Measurements from ENCODE around the gene NOXRED1. TPM values are rescaled to one million over a fixed set of nuclear protein-coding genes. Genes with fewer than 3 reads are reported as not detected.
A peak's percentile ranks its signal among the peaks of the same experiment; 100 is the strongest.

NOXRED1 gene
- total RNA-seq = under 1 TPM; 0.15 to 0.63 (median 0.40) TPM

DNA sequence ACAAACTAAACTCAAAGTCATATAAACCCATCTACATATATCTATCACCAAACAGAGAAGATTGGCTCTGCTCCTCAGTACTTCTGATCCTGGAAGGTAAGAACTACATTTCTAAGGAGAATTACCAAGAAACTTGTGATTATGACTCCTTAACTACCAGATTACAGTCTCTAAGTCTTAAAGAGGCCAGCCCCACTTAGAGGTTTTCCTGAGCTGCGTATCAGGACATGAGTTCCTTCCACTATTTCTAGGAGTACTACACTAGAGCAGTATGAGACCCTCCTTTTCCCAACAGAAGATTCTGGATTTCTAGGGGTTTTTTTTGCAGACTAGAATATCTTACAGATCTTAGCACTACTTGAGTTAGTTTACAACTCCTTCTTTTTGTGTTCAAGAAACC, at the start of gene NOXRED1:
Gene NOXRED1 (minus strand): TSS at position 101 of the 400 bp plus-strand sequence. CDS start 634 bp downstream, outside the sequence.
- 91 to 94% methylated on average over 1 of the region's 1 CpG for WGBS, 2 donors
- TF ChIP-seq CTCF (IDR thresholded peaks at IDR 0.05) (no peak), POLR2A (IDR thresholded peaks at IDR 0.05) (no peak)
- intact Hi-C loops (cut with DNase I; ENCODE audit: low total_unique reads) = no loop called here
- H3K4me3 ChIP-seq (ENCODE audit: low read depth, poor library complexity, severe bottlenecking) = no peak within 1 kb of the TSS
- no peak for DNase-seq (ENCODE audit: low spot score in 2 of 2)

- intact Hi-C loops (cut with DNase I; ENCODE audit: low total_unique reads) = no loop called here
- WGBS, 2 donors = 40 to 65% methylated on average over 5 of the region's 5 CpGs
- TF ChIP-seq CTCF (IDR thresholded peaks at IDR 0.05) (no peak), POLR2A (IDR thresholded peaks at IDR 0.05) (no peak)
- H3K4me3 ChIP-seq (ENCODE audit: low read depth, poor library complexity, severe bottlenecking) = no peak overlapping the region
- DNase-seq (ENCODE audit: low spot score in 2 of 2) = no peak
Measured at GRCh38 chr14:77470224-77470870, 47.0 kb upstream of the NOXRED1 start.

DNA sequence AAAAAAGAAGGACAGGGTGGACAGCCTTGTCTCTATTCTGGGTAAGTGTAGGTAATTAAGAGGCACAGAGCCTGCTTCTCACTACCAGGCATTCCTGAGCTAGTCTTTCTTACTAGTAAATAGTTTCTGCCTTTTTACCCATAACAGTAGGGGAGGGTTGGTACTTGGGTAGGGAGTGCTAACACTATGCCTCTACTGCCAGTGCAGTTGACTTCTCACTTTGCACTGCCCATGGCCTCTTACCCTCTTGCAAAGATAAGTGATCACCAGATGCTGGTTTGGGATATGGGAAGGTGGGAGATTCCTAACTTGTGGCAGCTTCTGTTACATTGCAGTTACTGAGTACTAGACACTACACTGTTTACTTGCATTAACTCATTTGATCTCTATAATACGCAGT, 46.2 kb upstream of the NOXRED1 start:
- H3K4me3 ChIP-seq (ENCODE audit: low read depth, poor library complexity, severe bottlenecking) = no peak overlapping the region
- intact Hi-C loops (cut with DNase I; ENCODE audit: low total_unique reads) = loop anchor here (10.0 kb wide), 1 partner anchor 235 kb away; the partner anchor contains the start of genes ALKBH1 and SLIRP
- peak in 1 of 2 donors; percentile 18 for DNase-seq (ENCODE audit: low spot score in 2 of 2)
- WGBS, 2 donors = 93 to 94% methylated on average over 1 of the region's 1 CpG
- TF ChIP-seq POLR2A (IDR thresholded peaks at IDR 0.05) (no peak), CTCF (IDR thresholded peaks at IDR 0.05) (no peak)

DNA sequence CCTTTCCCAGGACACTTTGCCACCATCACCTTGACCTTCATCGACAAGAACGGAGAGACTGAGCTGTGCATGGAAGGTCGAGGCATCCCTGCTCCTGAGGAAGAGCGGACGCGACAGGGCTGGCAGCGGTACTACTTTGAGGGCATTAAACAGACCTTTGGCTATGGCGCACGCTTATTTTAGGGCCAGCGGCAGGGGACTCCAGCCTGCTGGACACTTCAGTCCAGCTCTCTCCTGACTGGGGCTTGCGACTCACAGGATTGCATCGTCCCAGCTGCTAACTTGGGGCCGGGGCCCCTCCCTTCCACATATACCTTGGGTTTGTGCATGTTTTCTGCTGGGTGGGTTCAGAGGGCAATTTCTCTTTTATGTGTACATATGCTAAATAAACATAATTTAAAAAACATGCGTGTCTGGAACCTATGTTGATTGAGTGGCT, 45.8 kb upstream of the NOXRED1 start:
- no peak for DNase-seq (ENCODE audit: low spot score in 2 of 2)
- intact Hi-C loops (cut with DNase I; ENCODE audit: low total_unique reads) = loop anchor here (10.0 kb wide), 1 partner anchor 236 kb away; the partner anchor contains the start of genes ALKBH1 and SLIRP
- WGBS, 2 donors = 82 to 85% methylated on average over 14 of the region's 14 CpGs
- TF ChIP-seq POLR2A (IDR thresholded peaks at IDR 0.05) (no peak), CTCF (IDR thresholded peaks at IDR 0.05) (no peak)
- H3K4me3 ChIP-seq (ENCODE audit: low read depth, poor library complexity, severe bottlenecking) = no peak overlapping the region

DNA sequence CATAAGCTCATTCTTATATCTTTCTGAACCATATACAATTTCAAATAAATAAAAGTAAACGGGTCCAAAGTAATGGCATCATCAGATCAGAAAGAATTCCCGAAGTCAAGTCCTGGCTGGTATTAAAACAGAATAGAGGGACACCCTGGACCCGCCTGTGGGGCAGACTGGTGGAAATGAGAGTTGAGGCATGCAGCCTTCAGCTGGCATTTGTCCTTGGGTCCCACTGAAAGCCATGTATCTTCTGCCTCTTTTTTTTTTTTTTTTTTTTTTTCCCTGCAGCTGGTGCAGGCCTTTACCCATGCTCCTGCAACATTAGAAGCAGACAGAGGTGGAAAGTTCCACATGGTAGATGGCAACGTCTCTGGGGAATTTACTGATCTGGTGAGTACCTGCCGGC, 44.5 kb upstream of the NOXRED1 start:
- TF ChIP-seq POLR2A (IDR thresholded peaks at IDR 0.05) (no peak), CTCF (IDR thresholded peaks at IDR 0.05) (no peak)
- DNase-seq (ENCODE audit: low spot score in 2 of 2) = peak in 1 of 2 donors; percentile 32
- 82 to 86% methylated on average over 5 of the region's 5 CpGs for whole genome bisulfite sequencing, 2 donors
- no peak overlapping the region for H3K4me3 ChIP-seq (ENCODE audit: low read depth, poor library complexity, severe bottlenecking)
- intact Hi-C loops (cut with DNase I; ENCODE audit: low total_unique reads) = loop anchor here (10.0 kb wide), 1 partner anchor 237 kb away; the partner anchor contains the start of genes ALKBH1 and SLIRP

All from lower leg skin (tissue), 4 donors.